IPS DF 19.7 (cell line): Measurements from ENCODE around the gene KLRK1.
A peak's percentile ranks its signal among the peaks of the same experiment; 100 is the strongest.
"Not testable (repeated sequence)": the region's sequence is repeated elsewhere in the genome, so short reads cannot be mapped to it uniquely, and the experiment has no call there.

ENCODE experiments used
- DNase-seq: peaks from one replicate; pipeline ENCODE4 v3.0.0-alpha.2; 2013; ENCODE audit warnings: low read depth, low spot score

The KLRK1 gene

GRCh38 chr12:10362828-10363657 lies 26.8 kb downstream of the KLRK1 start:
- DNase-seq, result no peak

GRCh38 chr12:10362325-10362724 lies 27.5 kb downstream of the KLRK1 start:
- no peak for DNase-seq

- DNase-seq, result no peak
These were observed 28.2 kb downstream of the KLRK1 start for GRCh38 chr12:10361622-10362021.

GRCh38 chr12:10361084-10361483 lies 28.8 kb downstream of the KLRK1 start:
- DNase-seq, result peak; percentile 91

- no peak for DNase-seq
These were observed 30.9 kb downstream of the KLRK1 start for GRCh38 chr12:10358969-10359368.

- DNase-seq, result no peak
These were observed 31.7 kb downstream of the KLRK1 start for GRCh38 chr12:10358131-10358530.

GRCh38 chr12:10354502-10354901 lies 35.3 kb downstream of the KLRK1 start:
- DNase-seq, result no peak

GRCh38 chr12:10354071-10354470 lies 35.8 kb downstream of the KLRK1 start:
- DNase-seq, result no peak

- not testable (repeated sequence) for DNase-seq
These were observed 38.4 kb downstream of the KLRK1 start for GRCh38 chr12:10351457-10351856.

- DNase-seq, result no peak
These were observed 47.8 kb downstream of the KLRK1 start for GRCh38 chr12:10341892-10342509.

GRCh38 chr12:10340946-10341345 lies 48.9 kb downstream of the KLRK1 start:
- not testable (repeated sequence) for DNase-seq

- no peak for DNase-seq
These were observed 50.6 kb downstream of the KLRK1 start for GRCh38 chr12:10339053-10339840.

GRCh38 chr12:10338470-10338869 lies 51.4 kb downstream of the KLRK1 start:
- DNase-seq, result not testable (repeated sequence)

- not testable (repeated sequence) for DNase-seq
These were observed 53.6 kb downstream of the KLRK1 start for GRCh38 chr12:10336196-10336595.

- peak; percentile 12 for DNase-seq
These were observed 58.1 kb downstream of the KLRK1 start for GRCh38 chr12:10331642-10332239.

GRCh38 chr12:10328691-10329090 lies 61.1 kb downstream of the KLRK1 start:
- not testable (repeated sequence) for DNase-seq
